Fibroblast of lung (primary cell): ENCODE results near the gene AFF2.

Source experiments
- CTCF ChIP-seq, 2 donors: IDR thresholded peaks in 1 of 2; conservative IDR thresholded peaks in 1 of 2; 1 replicate in 1 of 2; 2 replicates in 1 of 2; pipeline ENCODE4 v1.5.1; 2011 to 2012; ENCODE audit warnings: low read length in 2 of 2, control low read depth in 1 of 2, inconsistent platforms in 1 of 2, low read depth in 1 of 2, mild to moderate bottlenecking in 1 of 2
- EZH2 ChIP-seq: IDR thresholded peaks from 2 replicates; pipeline ENCODE4 v1.5.1; 2012; ENCODE audit warnings: low read length, control low read depth, mild to moderate bottlenecking; ENCODE audit errors: missing control alignments

GRCh38 chrX:149003863-149004660 is 503.6 kb downstream of the AFF2 start:
- TF ChIP-seq CTCF (conservative IDR thresholded peaks at IDR 0.05 in 1 of 2, IDR thresholded peaks at IDR 0.05 in 1 of 2; ENCODE audit: low read depth in 1 of 2, low read length in 2 of 2), result no peak
- no peak for TF ChIP-seq EZH2
